LHCN-M2 (cell line): ENCODE data around the gene PPP2R5C. TPM values are rescaled to one million over a fixed set of nuclear protein-coding genes. Genes with fewer than 3 reads are reported as not detected.
A peak's percentile ranks its signal among the peaks of the same experiment; 100 is the strongest.
"Not testable (repeated sequence)": the region's sequence is repeated elsewhere in the genome, so short reads cannot be mapped to it uniquely, and the experiment has no call there.

Experiments used
- DNase-seq: peaks from one replicate; pipeline ENCODE4 v3.0.0-alpha.2; 2012; ENCODE audit warnings: low read depth
- polyA plus RNA-seq: library from polyadenylated mRNA; unstranded; fragments of >200 nt; gene quantifications from one replicate; pipeline ENCODE4 v1.2.1, GENCODE V29; 2012; ENCODE audit warnings: missing spikeins
- total RNA-seq: library from RNA; depleted of rRNA; stranded (reverse); fragments of >200 nt; gene quantifications from 2 replicates; pipeline ENCODE4 v1.2.3, GENCODE V29; 2014; rRNA removed

The PPP2R5C gene
- total RNA-seq = 78.0 and 86.3 TPM in 2 replicates
- 49.6 TPM for polyA plus RNA-seq

DNA sequence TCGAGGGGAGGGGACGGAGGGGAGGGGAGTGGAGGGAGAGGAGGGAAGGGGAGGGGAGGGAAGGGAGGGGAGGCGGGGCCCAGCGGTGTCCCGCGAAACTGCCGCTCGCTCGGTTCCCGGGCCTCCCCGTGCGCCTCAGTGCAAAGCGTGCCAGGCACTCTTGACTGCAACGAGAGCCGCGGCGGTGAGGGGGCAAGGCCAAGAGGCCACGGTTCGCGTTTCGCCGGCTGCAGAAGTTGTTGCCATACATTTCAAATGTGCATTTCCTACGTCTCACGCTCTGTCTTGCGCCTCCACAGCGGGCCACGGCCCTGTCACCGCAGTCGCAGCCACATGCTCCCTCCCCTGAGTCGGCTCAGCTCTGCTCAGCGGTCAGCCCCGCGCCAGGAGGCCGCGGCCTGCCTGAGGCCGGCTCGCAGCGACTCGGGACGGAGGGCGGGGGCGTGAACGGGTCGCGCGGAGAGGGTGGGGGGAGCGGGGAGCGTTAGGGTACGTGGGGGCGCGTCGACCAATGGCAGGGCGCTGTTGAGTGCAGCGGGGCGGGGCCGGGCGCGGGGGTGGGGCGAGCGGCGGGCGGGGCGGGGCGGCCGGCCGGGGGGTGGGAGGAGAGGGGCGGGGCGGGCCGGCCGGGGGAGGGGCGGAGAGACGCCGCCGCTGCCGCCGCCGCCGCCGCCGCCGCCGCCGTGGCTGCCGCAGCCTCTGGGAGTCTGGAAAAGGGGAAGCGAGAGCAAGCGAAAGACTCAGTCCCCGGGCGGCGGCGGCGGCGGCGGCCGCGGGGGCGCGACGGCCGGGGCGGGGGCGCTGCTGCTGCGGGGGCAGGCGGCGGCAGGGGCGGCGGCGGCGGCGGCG is at the start of gene PPP2R5C:
PPP2R5C (plus strand) TSS at position 678 of the 849 bp plus-strand sequence. CDS start 185 bp downstream, outside the sequence.
- peak; percentile 80 for DNase-seq

DNA sequence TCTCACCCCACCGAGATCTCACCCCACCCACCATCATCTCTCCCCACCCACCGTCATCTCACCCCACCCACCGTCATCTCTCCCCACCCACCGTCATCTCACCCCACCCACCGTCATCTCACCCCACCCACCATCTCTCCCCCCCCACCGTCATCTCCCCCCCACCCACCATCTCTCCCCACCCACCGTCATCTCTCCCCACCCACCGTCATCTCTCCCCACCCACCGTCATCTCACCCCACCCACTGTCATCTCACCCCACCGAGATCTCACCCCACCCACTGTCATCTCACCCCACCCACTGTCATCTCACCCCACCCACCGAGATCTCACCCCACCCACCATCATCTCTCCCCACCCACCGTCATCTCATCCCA is 49.7 kb upstream of the PPP2R5C start:
- DNase-seq = not testable (repeated sequence)

- not testable (repeated sequence) for DNase-seq
Measured at GRCh38 chr14:101712341-101712740, 49.2 kb upstream of the PPP2R5C start.

GRCh38 chr14:101713091-101713490 is 48.4 kb upstream of the PPP2R5C start:
- not testable (repeated sequence) for DNase-seq

- DNase-seq = no peak
Measured at GRCh38 chr14:101713621-101714349, 47.7 kb upstream of the PPP2R5C start.

GRCh38 chr14:101714394-101714793 is 47.1 kb upstream of the PPP2R5C start:
- no peak for DNase-seq

GRCh38 chr14:101715210-101716076 is 46.1 kb upstream of the PPP2R5C start:
- DNase-seq = no peak

GRCh38 chr14:101716077-101716950 is 45.2 kb upstream of the PPP2R5C start:
- no peak for DNase-seq

DNA sequence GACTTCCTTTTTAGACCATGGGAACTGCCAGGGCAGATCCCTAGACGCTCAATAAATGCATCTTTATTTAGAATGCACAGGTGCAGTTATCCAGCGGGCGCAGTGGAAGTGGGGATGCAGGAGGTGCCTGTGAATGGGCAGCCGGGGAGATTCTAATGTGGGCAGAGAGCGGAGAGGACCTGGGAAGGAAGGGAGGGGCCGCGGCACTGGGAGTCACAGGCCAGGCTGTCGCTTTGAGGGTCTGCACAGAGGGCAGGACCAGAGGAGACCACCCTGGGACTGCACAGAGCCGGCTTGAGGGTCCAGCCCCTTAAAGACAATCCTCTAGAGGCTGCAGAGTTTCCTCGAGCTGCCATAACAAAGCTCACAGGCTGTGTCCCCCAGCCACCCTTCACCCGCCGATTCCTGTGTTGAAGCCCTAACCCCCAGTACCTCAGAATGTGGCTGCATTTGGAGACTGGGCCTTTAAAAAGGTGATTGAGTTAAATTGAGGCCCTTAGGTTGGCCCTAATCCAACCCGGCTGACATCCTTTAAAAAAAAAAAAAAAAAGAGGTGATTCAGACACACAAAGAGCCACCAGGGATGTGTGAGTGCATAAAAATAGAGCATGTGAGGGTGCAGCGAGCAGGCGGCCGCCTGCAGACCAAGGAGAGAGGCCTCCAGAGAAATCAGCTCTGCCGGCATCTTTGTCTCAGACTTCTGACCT is 44.4 kb upstream of the PPP2R5C start:
- DNase-seq = no peak

- no peak for DNase-seq
Measured at GRCh38 chr14:101717663-101718490, 43.6 kb upstream of the PPP2R5C start.

DNA sequence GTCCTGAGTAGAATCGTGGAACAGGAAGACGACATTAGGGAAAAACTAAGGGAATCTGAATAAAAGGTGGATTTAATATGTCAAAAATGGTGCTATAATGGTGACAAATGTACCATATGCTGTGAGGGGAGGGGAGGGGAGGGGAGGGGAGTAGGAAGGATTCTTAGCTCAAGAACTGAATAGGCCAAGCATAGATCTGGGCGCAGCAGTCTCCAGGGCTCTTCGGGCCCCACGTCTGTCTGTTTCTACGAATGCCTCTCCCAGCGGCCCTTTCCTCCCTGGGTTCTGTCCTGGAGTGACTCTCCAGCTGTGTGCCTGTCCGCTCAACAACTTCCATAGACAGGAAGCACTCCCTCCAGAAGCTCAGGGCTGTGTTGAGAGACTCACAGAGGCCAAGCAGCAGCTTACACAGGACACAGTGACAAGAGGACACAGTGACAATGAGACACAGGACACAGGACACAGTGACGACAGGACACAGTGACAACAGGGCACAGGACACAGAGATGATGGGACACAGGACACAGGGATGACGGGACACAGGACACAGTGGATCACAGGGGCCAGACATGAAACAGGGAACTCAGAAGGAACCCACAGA is 42.4 kb upstream of the PPP2R5C start:
- no peak for DNase-seq

DNA sequence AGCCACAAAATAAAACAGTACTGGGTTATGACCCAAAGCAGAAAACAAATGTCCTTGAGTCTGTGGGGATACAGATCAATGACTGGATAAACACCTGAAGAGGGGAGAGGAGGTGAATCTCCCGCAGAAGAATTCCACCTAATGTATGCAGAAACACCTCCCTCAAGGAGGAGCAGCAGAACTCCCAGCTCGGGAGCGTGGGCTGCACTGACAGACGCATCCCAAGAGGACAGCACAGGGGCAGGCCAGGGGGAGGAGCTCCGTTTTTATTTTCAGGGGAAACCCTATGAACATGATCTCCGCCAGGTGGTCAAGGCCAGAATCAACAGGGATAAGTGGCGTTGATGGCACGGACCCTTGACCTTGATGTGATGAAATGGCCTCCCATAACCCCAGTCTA is 41.8 kb upstream of the PPP2R5C start:
- DNase-seq = no peak

GRCh38 chr14:101721111-101721510 is 40.4 kb upstream of the PPP2R5C start:
- DNase-seq = no peak

DNA sequence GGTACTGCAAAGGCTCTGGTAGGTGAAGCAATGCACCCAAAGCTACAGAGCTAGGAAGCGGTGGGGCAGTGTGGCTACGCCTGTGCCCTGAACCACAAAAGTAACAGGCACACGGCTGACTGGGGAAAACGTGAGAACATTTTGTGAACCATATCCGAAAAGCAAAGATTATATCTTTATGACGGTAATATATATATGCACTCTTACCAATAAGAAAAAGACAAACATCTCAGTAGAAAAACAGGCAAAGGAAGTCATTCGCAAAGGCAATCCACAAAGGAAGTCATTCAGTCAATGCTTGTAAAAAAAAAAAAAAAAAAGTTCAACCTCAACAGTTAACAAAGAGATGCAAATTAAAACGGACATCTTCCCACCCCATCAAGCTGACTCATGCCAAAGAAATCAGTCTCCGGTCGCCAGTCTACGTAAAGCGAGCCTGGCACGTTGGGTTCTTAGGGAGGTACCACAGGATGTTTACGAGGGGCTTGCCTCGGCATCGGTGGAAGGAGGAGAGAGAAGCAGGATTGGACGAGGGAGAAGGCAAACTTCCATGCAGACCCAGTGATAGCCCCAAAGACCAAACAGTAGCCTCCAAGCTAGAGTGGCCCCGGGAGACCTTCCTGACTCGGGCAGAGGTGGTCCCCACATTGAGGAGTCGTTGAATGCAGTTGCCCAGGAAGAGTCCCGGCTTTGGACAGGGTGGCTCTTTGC is 39.4 kb upstream of the PPP2R5C start:
- DNase-seq = no peak

DNA sequence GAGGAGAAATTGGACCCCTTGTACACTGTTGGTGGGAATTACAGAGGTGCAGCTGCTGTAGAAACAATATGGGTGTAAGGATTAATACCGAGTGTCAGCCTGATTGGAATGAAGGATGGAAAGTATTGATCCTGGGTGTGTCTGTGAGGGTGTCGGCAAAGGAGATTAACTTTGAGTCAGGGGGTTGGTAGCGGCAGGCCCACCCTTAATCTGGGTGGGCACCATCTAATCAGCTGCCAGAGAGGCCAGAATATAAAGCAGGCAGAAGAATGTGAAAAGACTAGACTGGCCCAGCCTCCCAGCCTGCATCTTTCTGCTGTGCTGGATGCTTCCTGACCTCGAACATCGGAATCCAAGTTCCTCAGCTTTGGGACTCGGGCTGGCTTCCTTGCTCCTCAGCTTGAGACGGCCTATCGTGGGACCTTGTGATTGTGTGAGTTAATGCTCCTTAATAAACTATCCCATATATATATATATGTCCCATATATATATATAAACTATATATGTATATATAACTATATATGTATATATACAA is 38.4 kb upstream of the PPP2R5C start:
- DNase-seq = no peak

- not testable (repeated sequence) for DNase-seq
Measured at GRCh38 chr14:101725652-101726051, 35.9 kb upstream of the PPP2R5C start.

DNA sequence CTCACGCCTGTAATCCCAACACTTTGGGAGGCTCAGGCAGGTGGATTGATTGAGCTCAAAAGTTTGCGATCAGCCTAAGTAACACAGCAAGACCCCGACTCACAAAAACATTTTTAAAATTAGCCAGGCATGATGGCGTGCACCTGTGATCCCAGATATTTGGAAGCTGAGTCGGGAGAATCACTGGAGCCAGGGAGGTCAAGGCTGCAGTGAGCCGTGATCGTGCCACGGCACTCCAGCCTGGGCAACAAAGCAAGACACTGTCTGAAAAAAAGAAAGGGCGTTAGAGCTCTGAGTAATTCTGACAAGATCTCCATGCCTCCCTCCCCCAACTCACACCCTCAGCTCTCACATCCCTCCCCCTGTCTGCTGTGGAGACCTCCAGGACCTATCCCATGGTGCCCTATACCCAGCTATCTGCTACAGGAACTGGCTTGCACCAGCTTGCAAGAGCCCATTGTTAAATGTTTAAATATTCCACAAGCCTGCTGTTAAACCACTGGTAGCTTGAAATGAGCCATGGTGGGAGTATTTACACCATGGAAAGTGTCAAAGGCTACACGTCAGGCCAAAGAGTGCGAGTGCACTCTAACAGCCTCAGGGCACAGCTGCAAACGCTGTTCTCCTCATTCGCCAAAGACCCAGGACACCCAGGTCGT is 35.1 kb upstream of the PPP2R5C start:
- DNase-seq = no peak
